Activated CD4-positive, alpha-beta memory T cell treated with anti-CD3 and anti-CD28 coated beads, Interleukin-2, amount 10 ng/mL, durations not matched to agents 7 days and 5 days (primary cell): ENCODE results near the gene NPFFR2. TPM values are rescaled to one million over a fixed set of nuclear protein-coding genes. Genes with fewer than 3 reads are reported as not detected.
"Not testable (repeated sequence)": the region's sequence is repeated elsewhere in the genome, so short reads cannot be mapped to it uniquely, and the experiment has no call there.

Source experiments
- CTCF ChIA-PET: fragments of 350-600 bp; sonication (Branson Sonifier 250); formaldehyde crosslinking; loops from one replicate; lab custom pipeline; 2021; ENCODE audit warnings: antibody characterized with exemption, inconsistent platforms; lab: Charles Lee
- POLR2A ChIA-PET: fragments of 350-600 bp; sonication (Branson Sonifier 250); formaldehyde crosslinking; loops from one replicate; lab custom pipeline; 2021; ENCODE audit warnings: antibody characterized with exemption; lab: Charles Lee
- DNase-seq: peaks from one replicate; pipeline ENCODE4 v3.0.0-alpha.2; 2020
- H3K27ac Mint-ChIP-seq: one replicate; pipeline ENCODE4 v1.8.0; 2021; ENCODE audit warnings: mild to moderate bottlenecking, mixed read lengths
- H3K27me3 Mint-ChIP-seq: one replicate; pipeline ENCODE4 v1.8.0; 2021; ENCODE audit warnings: mixed read lengths
- H3K36me3 Mint-ChIP-seq: one replicate; pipeline ENCODE4 v1.8.0; 2021; ENCODE audit warnings: low read depth, mixed read lengths
- H3K4me1 Mint-ChIP-seq: one replicate; pipeline ENCODE4 v1.8.0; 2021; ENCODE audit warnings: mixed read lengths
- H3K4me3 Mint-ChIP-seq: one replicate; pipeline ENCODE4 v1.8.0; 2021; ENCODE audit warnings: mild to moderate bottlenecking, mixed read lengths
- H3K9me3 Mint-ChIP-seq: one replicate; pipeline ENCODE4 v1.8.0; 2021; ENCODE audit warnings: mixed read lengths
- total RNA-seq, 2 experiments: library from RNA; stranded (reverse); gene quantifications; one replicate each; pipeline ENCODE4 v1.2.3, GENCODE V29; 2021

The NPFFR2 gene
- total RNA-seq, 2 experiments from 2014 or later, result not detected

GRCh38 chr4:72077346-72077745, 45.5 kb downstream of the NPFFR2 start:
- no peaks in the 10 kb centered on the region for H3K9me3 Mint-ChIP-seq
- no peaks in the 10 kb centered on the region for H3K36me3 Mint-ChIP-seq
- H3K27me3 Mint-ChIP-seq, result no peaks in the 10 kb centered on the region
- no peaks in the 10 kb centered on the region for H3K4me1 Mint-ChIP-seq
- no peak overlapping the region for H3K4me3 Mint-ChIP-seq
- H3K27ac Mint-ChIP-seq, result no peak overlapping the region
- CTCF ChIA-PET, result no interaction called here
- DNase-seq, result no peak
- POLR2A ChIA-PET, result no interaction called here

GRCh38 chr4:72084587-72085011, 52.8 kb downstream of the NPFFR2 start:
- Mint-ChIP-seq H3K4me1 (no peaks in the 10 kb centered on the region), H3K4me3 (no peak overlapping the region), H3K36me3 (no peaks in the 10 kb centered on the region), H3K27ac (no peak overlapping the region), H3K27me3 (no peaks in the 10 kb centered on the region), H3K9me3 (no peaks in the 10 kb centered on the region)
- ChIA-PET CTCF (no interaction called here), POLR2A (no interaction called here)
- no peak for DNase-seq

- H3K36me3 Mint-ChIP-seq, H3K27me3 Mint-ChIP-seq, H3K9me3 Mint-ChIP-seq, POLR2A ChIA-PET, H3K4me1 Mint-ChIP-seq, CTCF ChIA-PET, DNase-seq, H3K4me3 Mint-ChIP-seq, H3K27ac Mint-ChIP-seq: not testable (repeated sequence)
Measured at GRCh38 chr4:72090606-72091005, 58.8 kb downstream of the NPFFR2 start.

- ChIA-PET POLR2A (no interaction called here), CTCF (no interaction called here)
- Mint-ChIP-seq H3K9me3 (no peaks in the 10 kb centered on the region), H3K4me3 (no peak overlapping the region), H3K4me1 (no peaks in the 10 kb centered on the region), H3K27ac (no peak overlapping the region), H3K27me3 (no peaks in the 10 kb centered on the region), H3K36me3 (no peaks in the 10 kb centered on the region)
- DNase-seq, result no peak
Measured at GRCh38 chr4:72094059-72094797, 62.4 kb downstream of the NPFFR2 start.

GRCh38 chr4:72107456-72107855, 75.7 kb downstream of the NPFFR2 start:
- DNase-seq, result no peak
- Mint-ChIP-seq H3K27ac (no peak overlapping the region), H3K36me3 (no peaks in the 10 kb centered on the region), H3K27me3 (no peaks in the 10 kb centered on the region), H3K4me3 (no peak overlapping the region), H3K9me3 (peaks cover 2% of the 10 kb centered on the region), H3K4me1 (peaks cover 3% of the 10 kb centered on the region)
- CTCF ChIA-PET, result no interaction called here
- POLR2A ChIA-PET, result no interaction called here

GRCh38 chr4:72109364-72109763, 77.6 kb downstream of the NPFFR2 start:
- ChIA-PET CTCF (no interaction called here), POLR2A (no interaction called here)
- Mint-ChIP-seq H3K27me3 (no peaks in the 10 kb centered on the region), H3K4me3 (no peak overlapping the region), H3K4me1 (peaks cover 8% of the 10 kb centered on the region), H3K27ac (no peak overlapping the region), H3K36me3 (no peaks in the 10 kb centered on the region), H3K9me3 (peaks cover 3% of the 10 kb centered on the region)
- no peak for DNase-seq

GRCh38 chr4:72109959-72110497, 78.2 kb downstream of the NPFFR2 start:
- H3K27me3 Mint-ChIP-seq, result no peaks in the 10 kb centered on the region
- no peak overlapping the region for H3K4me3 Mint-ChIP-seq
- ChIA-PET CTCF (no interaction called here), POLR2A (no interaction called here)
- peaks cover 8% of the 10 kb centered on the region for H3K4me1 Mint-ChIP-seq
- H3K27ac Mint-ChIP-seq, result no peak overlapping the region
- no peak for DNase-seq
- H3K36me3 Mint-ChIP-seq, result no peaks in the 10 kb centered on the region
- H3K9me3 Mint-ChIP-seq, result peaks cover 3% of the 10 kb centered on the region

GRCh38 chr4:72110886-72111285, 79.1 kb downstream of the NPFFR2 start:
- DNase-seq, result no peak
- POLR2A ChIA-PET, result no interaction called here
- CTCF ChIA-PET, result no interaction called here
- Mint-ChIP-seq H3K27ac (no peak overlapping the region), H3K4me3 (no peak overlapping the region), H3K9me3 (peaks cover 3% of the 10 kb centered on the region), H3K27me3 (no peaks in the 10 kb centered on the region), H3K36me3 (no peaks in the 10 kb centered on the region), H3K4me1 (peaks cover 8% of the 10 kb centered on the region)

GRCh38 chr4:72111863-72112262, 80.1 kb downstream of the NPFFR2 start:
- Mint-ChIP-seq H3K4me3 (no peak overlapping the region), H3K36me3 (no peaks in the 10 kb centered on the region), H3K27ac (no peak overlapping the region), H3K27me3 (no peaks in the 10 kb centered on the region), H3K9me3 (peaks cover 3% of the 10 kb centered on the region), H3K4me1 (peaks cover 8% of the 10 kb centered on the region)
- ChIA-PET CTCF (no interaction called here), POLR2A (no interaction called here)
- no peak for DNase-seq

- Mint-ChIP-seq H3K36me3 (no peaks in the 10 kb centered on the region), H3K9me3 (peaks cover 3% of the 10 kb centered on the region), H3K4me3 (no peak overlapping the region), H3K4me1 (peaks cover 8% of the 10 kb centered on the region), H3K27ac (no peak overlapping the region), H3K27me3 (no peaks in the 10 kb centered on the region)
- POLR2A ChIA-PET, result no interaction called here
- DNase-seq, result no peak
- CTCF ChIA-PET, result no interaction called here
Measured at GRCh38 chr4:72112514-72113156, 80.8 kb downstream of the NPFFR2 start.

- DNase-seq, result no peak
- Mint-ChIP-seq H3K4me3 (no peak overlapping the region), H3K27me3 (no peaks in the 10 kb centered on the region), H3K9me3 (no peaks in the 10 kb centered on the region), H3K36me3 (no peaks in the 10 kb centered on the region), H3K27ac (no peak overlapping the region), H3K4me1 (peaks cover under 1% of the 10 kb centered on the region)
- CTCF ChIA-PET, result no interaction called here
- POLR2A ChIA-PET, result no interaction called here
Measured at GRCh38 chr4:72118017-72118416, 86.2 kb downstream of the NPFFR2 start.

- H3K4me3 Mint-ChIP-seq, result no peak overlapping the region
- POLR2A ChIA-PET, result no interaction called here
- no peaks in the 10 kb centered on the region for H3K9me3 Mint-ChIP-seq
- no peaks in the 10 kb centered on the region for H3K4me1 Mint-ChIP-seq
- no peaks in the 10 kb centered on the region for H3K27me3 Mint-ChIP-seq
- no peaks in the 10 kb centered on the region for H3K36me3 Mint-ChIP-seq
- CTCF ChIA-PET, result no interaction called here
- H3K27ac Mint-ChIP-seq, result no peak overlapping the region
- DNase-seq, result no peak
Measured at GRCh38 chr4:72119946-72120345, 88.1 kb downstream of the NPFFR2 start.

- H3K4me3 Mint-ChIP-seq, result no peak overlapping the region
- H3K36me3 Mint-ChIP-seq, result no peaks in the 10 kb centered on the region
- H3K4me1 Mint-ChIP-seq, result no peaks in the 10 kb centered on the region
- POLR2A ChIA-PET, result no interaction called here
- no peak for DNase-seq
- no peaks in the 10 kb centered on the region for H3K27me3 Mint-ChIP-seq
- H3K9me3 Mint-ChIP-seq, result no peaks in the 10 kb centered on the region
- CTCF ChIA-PET, result no interaction called here
- H3K27ac Mint-ChIP-seq, result no peak overlapping the region
Measured at GRCh38 chr4:72128741-72129140, 96.9 kb downstream of the NPFFR2 start.

- ChIA-PET POLR2A (no interaction called here), CTCF (no interaction called here)
- H3K4me1 Mint-ChIP-seq, result no peaks in the 10 kb centered on the region
Measured at GRCh38 chr4:72136429-72136828, 104.6 kb downstream of the NPFFR2 start.

More at GRCh38 chr4:72136429-72136828, 104.6 kb downstream of the NPFFR2 start:
- no peak for DNase-seq
- Mint-ChIP-seq H3K27me3 (no peaks in the 10 kb centered on the region), H3K36me3 (no peaks in the 10 kb centered on the region), H3K27ac (no peak overlapping the region), H3K4me3 (no peak overlapping the region), H3K9me3 (peaks cover 1% of the 10 kb centered on the region)
